MV-4-11 (cell line): ENCODE results near the gene SLC9A8.
"Not testable (repeated sequence)": the region's sequence is repeated elsewhere in the genome, so short reads cannot be mapped to it uniquely, and the experiment has no call there.

Source experiments
- DNase-seq: peaks from one replicate; lab custom pipeline; 2025; lab: John Stamatoyannopoulos, UW

Gene SLC9A8

GRCh38 chr20:49894073-49894470 lies 81.4 kb downstream of the SLC9A8 start:
- peak; percentile 80 for DNase-seq

DNA sequence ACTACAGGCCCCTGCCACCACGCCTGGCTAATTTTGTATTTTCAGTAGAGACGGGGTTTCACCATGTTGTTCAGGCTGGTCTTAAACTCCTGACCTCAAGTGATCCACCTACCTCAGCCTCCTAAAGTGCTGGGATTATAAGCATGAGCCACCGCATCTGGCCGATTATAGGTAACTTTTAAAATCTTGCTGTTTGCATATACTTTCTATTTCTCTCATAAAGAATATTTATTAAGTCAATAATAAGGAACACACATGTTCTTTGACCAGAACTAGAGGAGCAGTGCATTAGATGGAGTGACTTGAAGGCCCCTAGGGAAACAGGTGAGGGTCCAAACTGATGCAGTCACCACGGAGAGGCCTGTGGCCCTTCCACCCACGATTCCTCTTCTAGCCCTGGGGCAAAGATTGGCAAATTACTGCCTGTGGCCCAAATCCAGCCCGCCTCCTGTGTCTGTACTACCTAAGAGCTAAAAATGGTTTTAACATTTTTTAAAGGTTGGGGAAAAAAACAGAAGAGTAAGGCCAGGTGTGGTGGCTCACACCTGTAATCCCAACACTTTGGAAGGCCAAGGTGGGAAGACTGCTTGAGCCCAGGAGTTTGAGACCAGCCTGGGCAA lies 83.0 kb downstream of the SLC9A8 start:
- not testable (repeated sequence) for DNase-seq

GRCh38 chr20:49896204-49896603 lies 83.6 kb downstream of the SLC9A8 start:
- DNase-seq = peak; percentile 86

DNA sequence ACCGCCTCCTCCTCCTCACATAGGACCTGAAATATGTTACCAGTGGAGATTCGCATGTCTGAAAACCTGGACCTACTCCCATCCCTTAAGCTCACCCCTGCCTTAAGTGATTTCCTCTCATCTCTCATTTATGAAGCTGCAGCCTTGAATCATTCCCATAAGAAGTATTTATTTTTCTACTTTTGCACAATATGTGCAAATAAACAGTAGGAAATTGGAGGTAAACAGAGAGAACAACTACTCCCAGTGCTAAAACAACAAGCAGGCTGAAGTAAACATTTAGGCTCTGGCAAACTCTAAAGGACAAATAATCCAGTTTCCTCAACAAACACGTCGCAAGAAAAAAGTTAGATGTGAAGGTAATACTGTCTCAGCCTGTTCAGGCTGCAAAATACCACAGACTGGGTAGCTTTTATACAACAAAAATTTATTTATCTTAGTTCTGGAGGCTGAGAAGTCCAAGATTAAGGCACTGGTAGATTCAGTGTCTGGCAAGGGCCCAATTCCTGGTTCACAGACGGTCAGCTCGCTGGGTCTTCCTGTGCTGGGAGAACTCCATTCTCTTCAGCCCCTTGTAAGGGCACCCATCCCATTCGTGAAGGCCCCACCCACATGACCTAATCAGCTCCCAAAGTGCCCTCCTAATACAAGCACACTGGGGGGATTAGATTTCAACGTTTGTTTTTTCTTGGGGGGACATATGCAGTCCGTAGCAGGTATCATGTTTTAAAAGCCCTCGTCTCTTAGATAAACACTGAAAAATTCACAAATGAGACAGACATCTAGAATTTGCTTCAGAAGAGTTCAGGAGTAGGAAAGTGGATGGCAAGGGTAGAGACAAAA lies 87.1 kb downstream of the SLC9A8 start:
- no peak for DNase-seq

DNA sequence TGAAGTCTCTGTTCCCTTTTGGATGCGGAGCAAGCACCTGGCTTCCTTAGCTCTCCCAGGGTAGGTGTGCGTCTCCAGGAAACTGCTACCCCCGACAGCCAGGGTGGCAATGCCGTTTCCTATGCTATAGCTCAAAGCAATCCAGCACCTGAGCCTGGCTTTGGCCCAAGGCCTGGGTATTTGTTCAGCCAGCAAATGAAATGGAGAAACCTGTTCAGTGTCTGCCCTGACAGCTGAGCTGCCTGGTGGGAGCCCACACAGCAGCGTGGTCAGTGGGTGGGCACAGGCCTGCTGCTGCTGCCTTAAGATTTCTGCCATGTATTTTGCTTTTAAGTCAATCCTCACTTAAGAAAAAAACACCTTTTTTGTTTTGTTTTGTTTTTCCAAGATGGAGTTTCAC lies 89.0 kb downstream of the SLC9A8 start:
- DNase-seq = no peak

- no peak for DNase-seq
Observed at GRCh38 chr20:49904440-49905214, 92.0 kb downstream of the SLC9A8 start.

GRCh38 chr20:49905415-49906091 lies 92.9 kb downstream of the SLC9A8 start:
- DNase-seq = no peak

- DNase-seq = no peak
Observed at GRCh38 chr20:49906101-49906604, 93.5 kb downstream of the SLC9A8 start.

DNA sequence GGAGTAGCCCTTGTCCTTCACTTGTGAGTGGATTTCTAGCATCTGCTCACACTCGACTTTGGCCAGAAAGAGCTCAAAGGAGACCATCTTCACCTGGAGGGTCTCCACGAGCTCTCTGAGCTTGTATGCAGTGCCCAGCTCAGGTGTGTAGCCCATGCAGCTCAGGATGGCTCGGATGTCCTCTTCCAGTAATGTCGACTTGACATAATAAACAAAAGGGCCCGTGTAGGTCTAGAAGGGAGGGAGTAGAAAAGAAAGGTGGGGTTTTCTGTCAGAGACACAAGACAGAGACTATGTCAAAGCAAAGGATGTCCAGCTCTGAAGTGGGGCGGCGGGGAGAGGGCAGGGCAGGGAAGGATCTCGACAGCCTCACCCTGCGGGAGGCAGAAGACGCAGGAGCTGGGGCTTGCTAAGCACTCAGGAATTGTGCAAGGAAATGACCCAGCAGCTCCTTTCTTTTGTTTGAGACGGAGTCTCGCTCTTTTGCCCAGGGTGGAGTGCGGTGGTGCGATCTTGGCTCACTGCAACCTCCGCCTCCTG lies 94.1 kb downstream of the SLC9A8 start:
- DNase-seq = no peak

- no peak for DNase-seq
Observed at GRCh38 chr20:49907405-49908257, 95.0 kb downstream of the SLC9A8 start.

- DNase-seq = no peak
Observed at GRCh38 chr20:49908258-49908565, 95.6 kb downstream of the SLC9A8 start.

DNA sequence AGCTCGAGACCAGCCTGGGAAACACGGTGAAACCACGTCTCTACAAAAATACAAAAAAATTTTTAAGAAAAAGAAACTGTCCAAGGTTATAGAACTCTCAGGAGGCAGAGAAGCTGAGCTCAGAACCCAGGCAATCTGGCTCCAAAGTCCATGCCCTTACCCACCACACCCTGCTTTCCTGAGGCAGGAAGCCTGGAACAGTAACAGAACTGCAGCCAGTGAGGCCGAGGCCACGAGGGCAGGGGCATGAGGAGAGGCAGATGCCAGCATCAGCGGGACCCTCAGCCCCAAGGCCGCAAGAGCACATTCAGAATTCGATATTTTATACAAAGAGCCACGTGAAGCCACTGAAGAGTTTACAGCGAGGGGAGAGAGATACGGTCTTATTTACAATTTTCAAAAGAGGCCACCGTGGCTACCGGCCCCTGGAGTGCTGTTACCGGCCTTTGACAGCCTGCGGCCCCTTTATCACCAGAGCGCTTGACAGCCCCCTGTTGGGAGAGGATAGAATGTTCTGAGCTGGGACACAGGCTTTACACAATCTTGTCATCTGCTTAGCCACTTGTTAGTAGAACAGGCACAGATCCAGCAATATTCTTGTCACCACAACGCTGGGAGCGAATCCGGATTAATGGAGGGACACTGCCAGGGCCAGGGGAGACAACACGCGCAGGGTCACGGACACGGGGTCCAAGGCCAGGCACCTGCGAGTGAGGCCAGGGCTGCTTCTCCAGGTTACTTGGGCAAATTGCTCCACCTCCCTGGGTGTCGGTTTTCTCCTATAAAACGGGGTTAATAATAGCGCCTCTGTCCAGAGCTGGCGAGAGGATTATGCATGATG lies 97.1 kb downstream of the SLC9A8 start:
- no peak for DNase-seq

- no peak for DNase-seq
Observed at GRCh38 chr20:49910340-49910706, 97.7 kb downstream of the SLC9A8 start.

- DNase-seq = no peak
Observed at GRCh38 chr20:49913399-49914047, 100.9 kb downstream of the SLC9A8 start.

DNA sequence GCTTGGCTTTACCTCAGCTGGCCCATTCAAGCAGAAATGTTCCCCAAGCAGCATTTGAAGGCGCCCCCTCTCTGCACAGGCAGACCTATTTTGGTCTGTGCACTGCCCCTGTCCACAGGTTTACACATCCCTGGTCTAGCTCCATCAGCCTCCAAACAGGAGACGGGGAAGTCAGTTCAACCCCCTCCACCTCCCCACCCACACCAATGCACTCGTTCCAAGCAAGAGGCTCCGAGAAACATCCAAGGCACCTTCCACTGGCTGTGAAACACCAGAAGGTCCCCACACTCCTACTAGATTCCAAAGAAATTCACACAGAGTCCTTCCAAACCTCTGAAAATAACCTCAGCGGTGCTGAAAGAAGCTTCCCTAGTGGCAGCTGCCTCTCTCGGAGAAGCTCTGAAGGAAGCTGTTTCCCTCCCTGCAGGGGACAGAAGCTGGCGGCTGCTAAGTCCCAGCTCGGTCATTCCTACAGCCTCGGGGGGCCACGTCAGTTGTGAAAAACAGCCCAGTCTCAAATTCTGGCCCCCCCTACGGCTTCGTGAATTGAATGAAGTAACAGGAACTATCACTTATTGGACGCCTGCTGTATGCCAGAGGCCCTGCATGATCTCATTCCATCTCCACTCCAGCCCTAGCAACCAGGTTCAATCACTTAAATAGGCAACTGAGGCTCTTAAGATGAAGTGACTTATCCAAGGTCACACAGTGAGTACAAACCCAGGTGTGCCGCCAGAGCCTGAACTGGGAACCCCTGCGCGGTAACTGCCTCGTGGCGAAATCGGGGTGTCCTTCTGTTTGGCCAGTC lies 101.9 kb downstream of the SLC9A8 start:
- DNase-seq = no peak

- DNase-seq = no peak
Observed at GRCh38 chr20:49915118-49915379, 102.4 kb downstream of the SLC9A8 start.

DNA sequence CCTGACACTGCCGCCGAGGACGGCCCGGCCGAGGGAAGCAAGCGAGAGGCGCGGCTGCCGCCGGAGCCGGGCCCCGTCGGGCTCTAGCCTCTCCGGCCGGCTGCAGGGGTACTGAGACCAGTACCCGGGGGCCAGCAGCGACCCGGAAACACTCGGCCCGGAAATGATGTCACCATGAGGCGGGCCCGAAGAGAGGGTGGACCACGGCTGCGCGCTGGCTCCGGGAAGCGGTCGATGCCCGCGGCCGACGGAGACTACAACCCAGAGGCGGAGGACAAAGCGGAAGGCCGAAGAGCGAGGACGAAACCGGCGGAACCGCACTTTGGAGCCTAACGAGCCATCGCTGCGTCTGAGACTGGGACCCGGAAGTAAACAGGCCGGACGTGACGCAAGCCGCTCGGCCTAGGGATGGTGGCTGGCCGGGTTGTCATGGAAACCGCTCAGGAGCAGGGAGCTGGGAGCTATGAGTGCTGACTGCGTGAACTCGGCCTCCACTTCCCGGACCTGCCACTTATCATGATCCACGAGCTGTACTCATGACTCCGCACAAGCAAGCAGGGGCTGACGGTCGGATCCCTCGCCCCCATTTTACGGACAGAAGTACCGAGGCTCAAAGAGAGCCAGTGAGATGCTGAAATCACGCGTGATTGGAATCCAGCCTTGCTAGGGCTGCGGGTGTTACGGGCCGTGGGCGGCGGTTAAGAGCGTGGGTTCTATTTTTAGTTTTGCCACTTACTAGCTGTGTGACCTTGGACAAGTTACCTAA lies 102.9 kb downstream of the SLC9A8 start, which contains the start of gene SPATA2:
SPATA2 (minus strand) TSS at position 150 of the 766 bp plus-strand sequence. CDS start 7,039 bp downstream, outside the sequence.
- peak; percentile 93 for DNase-seq
